ENCODE measurements around the gene UCP2.

GRCh38 chr11:73974604-73975478 lies 7.8 kb downstream of the UCP2 start:
- no peak for TF ChIP-seq EP300 (IDR thresholded peaks at IDR 0.05; ENCODE audit: low read length)
- TF ChIP-seq YY1 (IDR thresholded peaks at IDR 0.05; ENCODE audit: borderline replicate concordance in 1 of 3, control insufficient read depth in 1 of 3, extremely low read depth in 1 of 3, insufficient read depth in 3 of 3, insufficient read length in 1 of 3, insufficient replicate concordance in 2 of 3, low read depth in 1 of 3, low read length in 2 of 3), result no peak
- no peak for TF ChIP-seq HDAC6 (IDR thresholded peaks at IDR 0.05; ENCODE audit: low read depth, low read length)
- no peak for TF ChIP-seq SMARCB1 (IDR thresholded peaks at IDR 0.05; ENCODE audit: insufficient read length, low read depth)
- TF ChIP-seq POLR2A (conservative IDR thresholded peaks at IDR 0.05), result no peak
- TF ChIP-seq ZNF707 (CRISPR knock-in tag; conservative IDR thresholded peaks at IDR 0.05), result no peak
- no peak for TF ChIP-seq RAD51 (IDR thresholded peaks at IDR 0.05; ENCODE audit: borderline replicate concordance, low read depth)
- TF ChIP-seq HMGN3 (IDR thresholded peaks at IDR 0.05; ENCODE audit: borderline replicate concordance, extremely low read depth, insufficient read length, low read depth, low read length), result no peak
- TF ChIP-seq RAD21 (CRISPR knock-in tag; conservative IDR thresholded peaks at IDR 0.05 in 1 of 2, IDR thresholded peaks at IDR 0.05 in 1 of 2), result no peak
- no peak for TF ChIP-seq RFX5 (IDR thresholded peaks at IDR 0.05; ENCODE audit: low read depth, low read length)
- TF ChIP-seq SIN3A (IDR thresholded peaks at IDR 0.05; ENCODE audit: borderline replicate concordance in 2 of 2, control insufficient read depth in 1 of 2, low read depth in 2 of 2, low read length in 2 of 2), result no peak
- no peak for TF ChIP-seq EGR1 (conservative IDR thresholded peaks at IDR 0.05)
- no peak for TF ChIP-seq CEBPB (tag; IDR thresholded peaks at IDR 0.05)
- no peak for TF ChIP-seq HCFC1 (IDR thresholded peaks at IDR 0.05; ENCODE audit: low read depth, low read length)

Measured in K562 (cell line).